GM18909 (cell line): Measurements from ENCODE around the gene LCN1.

ENCODE experiments used
- ATAC-seq: cut with Tn5 transposase; IDR thresholded peaks from one replicate; pipeline ENCODE4 v1.9.1; 2021; ENCODE audit warnings: mild to moderate bottlenecking; ENCODE audit not compliant: unreplicated experiment, poor library complexity

The LCN1 gene

GRCh38 chr9:135563039-135563476, 41.8 kb downstream of the LCN1 start:
- no peak for ATAC-seq

- ATAC-seq = no peak
These were observed 42.6 kb downstream of the LCN1 start for GRCh38 chr9:135563858-135564257.

GRCh38 chr9:135565141-135565628, 43.9 kb downstream of the LCN1 start:
- no peak for ATAC-seq

GRCh38 chr9:135565636-135566035, 44.4 kb downstream of the LCN1 start:
- no peak for ATAC-seq

- no peak for ATAC-seq
These were observed 45.3 kb downstream of the LCN1 start for GRCh38 chr9:135566552-135566951.

GRCh38 chr9:135567311-135567710, 46.1 kb downstream of the LCN1 start:
- ATAC-seq = no peak

GRCh38 chr9:135568026-135568425, 46.8 kb downstream of the LCN1 start:
- ATAC-seq = no peak

GRCh38 chr9:135570456-135570855, 49.2 kb downstream of the LCN1 start:
- no peak for ATAC-seq

GRCh38 chr9:135572233-135572632, 51.0 kb downstream of the LCN1 start:
- no peak for ATAC-seq

GRCh38 chr9:135573124-135573523, 51.9 kb downstream of the LCN1 start:
- ATAC-seq = no peak

- no peak for ATAC-seq
These were observed 53.1 kb downstream of the LCN1 start for GRCh38 chr9:135574331-135574730.

- ATAC-seq = no peak
These were observed 53.7 kb downstream of the LCN1 start for GRCh38 chr9:135574943-135575342.
